Kidney glomerular epithelial cell (primary cell): Measurements from ENCODE around the gene PPP6R2.

Source experiments
- DNase-seq: peaks from one replicate; lab custom pipeline; 2025; lab: John Stamatoyannopoulos, UW

Gene PPP6R2

DNA sequence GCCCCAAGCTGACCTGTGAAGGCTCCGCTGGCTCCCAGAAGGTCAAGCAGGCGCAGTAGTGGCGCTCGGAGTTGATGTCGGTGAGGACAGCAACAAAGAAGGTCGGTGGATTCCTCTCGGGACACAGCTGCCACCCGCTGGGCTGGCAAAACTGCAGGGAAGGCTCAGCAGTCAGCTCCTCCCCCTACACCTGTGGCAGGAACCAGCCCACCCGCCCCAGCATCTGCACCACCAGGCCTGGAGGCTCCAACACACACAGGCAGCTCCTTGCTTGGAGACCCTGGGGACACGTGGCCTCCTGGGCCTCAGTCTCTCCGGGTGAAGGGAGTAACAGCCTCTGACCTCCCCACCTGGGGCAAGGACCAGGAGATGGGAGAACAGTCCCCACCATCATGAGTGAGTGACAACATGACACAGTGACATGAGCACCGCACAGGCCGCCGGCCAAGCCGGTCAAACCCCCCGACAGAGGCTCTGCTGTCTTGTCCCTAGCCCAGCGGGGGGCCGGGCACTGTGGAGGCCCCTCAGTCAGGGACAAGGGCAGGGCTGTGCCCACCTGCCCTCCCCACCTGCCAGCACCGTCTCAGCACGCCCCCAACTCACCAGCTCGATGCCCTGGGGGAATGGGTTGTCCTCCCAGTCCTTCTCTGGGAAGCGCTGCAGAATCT, 124.8 kb downstream of the PPP6R2 start:
- no peak for DNase-seq

DNA sequence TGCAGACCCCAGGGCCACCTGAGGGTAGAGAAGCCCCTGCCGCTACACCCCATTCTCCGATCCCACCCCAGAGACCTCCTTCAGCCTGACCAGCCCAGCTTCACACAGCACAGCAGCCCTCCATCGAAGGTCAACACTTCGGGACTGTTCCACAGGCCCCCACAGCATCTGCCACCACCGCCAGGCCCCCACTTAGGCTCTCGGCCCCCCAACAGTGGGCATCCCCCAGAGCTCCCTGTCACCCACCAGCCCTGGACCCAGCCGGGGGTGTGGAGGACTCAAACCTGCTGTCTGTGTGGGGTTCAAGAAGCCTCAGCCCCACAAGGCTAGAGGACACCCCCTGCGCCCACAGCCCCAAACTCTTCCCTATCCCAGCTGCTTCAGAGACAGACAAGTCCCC, 125.5 kb downstream of the PPP6R2 start:
- DNase-seq: no peak

DNA sequence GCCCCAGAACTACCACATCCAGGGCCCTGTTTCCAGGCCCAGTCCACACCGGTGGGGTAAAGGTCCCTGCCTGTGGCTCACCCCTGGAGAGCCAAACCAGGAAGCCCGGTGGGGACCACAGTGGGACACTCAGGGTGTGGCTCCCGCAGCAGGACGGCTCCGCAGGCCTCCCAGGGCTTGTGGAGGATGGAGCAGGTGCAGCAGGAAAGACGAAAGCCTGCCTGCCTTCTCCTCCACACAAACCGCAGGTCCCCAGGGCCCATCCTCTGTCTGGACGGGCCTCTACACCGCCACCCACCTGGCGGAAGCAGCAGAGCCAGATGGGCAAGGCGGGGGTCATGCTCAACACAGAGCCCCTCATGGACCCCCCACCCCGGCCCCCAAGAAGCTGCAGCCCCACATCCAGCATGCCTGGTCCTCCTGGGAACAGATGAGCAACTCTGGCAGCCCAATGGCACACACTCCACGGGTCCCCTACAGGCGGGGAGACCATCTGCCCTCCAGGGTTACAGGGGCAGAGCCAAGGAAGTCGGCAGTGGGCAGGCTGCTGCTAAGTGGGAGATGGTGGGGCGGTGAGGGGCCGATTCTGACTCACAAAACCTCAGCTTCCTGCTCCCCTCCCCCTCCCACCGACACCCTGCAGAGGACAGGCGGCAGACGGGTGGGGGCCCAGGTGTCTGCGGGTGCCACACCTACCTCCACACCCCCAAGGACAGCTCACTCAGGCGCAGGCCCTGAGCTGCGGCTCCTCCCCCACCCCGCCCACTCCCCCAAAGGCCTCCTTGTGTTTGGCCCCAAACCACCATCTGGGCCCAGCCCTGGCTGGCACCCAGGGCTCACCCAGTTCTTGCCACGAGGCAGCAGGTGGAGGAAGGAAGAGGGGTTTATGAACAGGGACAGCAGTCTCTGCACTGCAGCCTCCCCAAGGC, 126.5 kb downstream of the PPP6R2 start:
- no peak for DNase-seq

DNA sequence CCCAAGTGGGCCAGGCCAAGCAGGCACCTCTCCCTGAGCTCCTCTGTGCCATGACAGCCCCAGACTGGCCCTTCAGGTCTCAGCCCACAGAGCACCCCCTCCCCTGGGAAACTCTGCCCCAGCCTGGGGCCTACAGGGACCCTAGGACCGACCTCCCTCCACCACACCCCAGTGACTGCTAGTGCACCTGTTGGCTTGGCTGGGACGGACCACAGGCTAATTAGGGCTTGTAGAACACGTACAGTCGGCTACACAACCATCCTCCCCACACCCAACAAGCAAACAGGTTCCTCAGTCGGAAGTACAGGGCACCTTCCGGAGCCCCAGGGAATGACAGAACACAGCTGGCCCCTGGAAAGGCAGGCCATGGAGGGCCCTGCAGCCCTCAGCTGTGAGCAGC, 127.4 kb downstream of the PPP6R2 start:
- no peak for DNase-seq

DNA sequence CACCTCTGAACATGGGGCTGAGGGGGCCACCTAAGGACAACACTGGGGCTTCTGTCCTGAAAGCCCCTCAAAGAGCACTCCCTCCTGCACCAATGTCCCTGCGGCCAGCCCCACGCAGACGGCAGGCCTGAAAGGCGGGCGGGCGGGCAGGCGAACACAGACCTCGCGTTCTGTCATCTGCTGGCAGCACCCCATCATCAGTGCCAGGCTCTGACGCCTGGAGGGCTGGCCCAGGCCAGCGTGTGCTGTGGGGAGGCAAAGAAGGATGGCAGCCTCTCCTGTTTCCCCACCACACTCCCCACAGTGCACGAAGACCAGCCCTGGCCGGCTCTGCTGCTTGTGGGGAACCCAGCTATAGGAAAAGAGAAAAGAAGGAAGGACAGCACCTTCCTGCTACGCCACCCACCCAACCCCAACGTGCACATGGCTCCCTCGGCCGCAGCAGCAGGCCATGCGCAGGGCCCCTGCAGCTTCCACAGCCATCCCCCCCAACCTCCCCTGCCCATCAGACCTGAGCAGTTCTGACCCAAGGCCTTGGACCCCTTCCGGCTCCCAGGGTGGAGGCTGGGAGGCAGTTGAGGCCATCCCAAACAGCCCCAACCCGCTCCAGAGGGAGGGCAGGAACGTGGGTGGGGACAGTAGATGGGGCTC, 128.2 kb downstream of the PPP6R2 start:
- DNase-seq: no peak

DNA sequence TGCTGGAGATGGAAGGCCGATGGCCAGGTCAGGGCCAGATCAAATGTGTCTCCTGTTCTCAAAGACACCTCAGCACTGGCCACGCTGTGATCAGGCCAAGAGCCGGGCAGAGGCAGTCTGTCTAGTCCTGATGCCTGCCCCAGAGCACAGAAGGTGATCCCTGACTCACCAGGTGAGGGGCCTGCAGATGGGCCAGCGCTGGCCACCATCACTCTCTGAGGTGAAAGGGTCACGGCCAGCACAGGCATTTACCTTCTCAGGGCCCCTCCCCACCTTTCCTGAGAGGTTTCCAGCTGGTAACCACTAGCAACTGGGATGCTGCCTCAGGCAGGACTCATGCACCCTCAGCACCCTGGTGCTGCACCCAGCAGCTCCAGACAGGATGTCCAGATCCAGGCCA, 128.8 kb downstream of the PPP6R2 start:
- no peak for DNase-seq

DNA sequence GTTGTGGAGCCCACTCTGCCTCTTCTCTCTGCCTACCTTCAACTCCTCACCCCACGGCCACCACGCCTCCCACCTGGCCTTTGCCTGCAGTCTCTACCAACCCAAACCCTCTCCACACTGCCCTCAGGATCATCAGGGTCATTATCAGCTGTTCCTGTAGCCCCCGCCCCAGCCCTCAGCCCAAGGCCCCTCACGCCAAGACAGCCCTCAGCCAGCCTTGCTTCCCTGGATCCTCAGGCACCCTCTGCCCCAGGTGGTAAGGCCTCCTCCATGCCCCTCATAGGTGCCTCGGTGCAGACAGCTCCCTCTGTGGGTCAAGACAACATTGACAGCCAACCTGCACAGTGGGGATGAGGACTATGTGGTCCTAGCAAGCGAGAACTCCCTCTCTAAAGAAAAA, 130.0 kb downstream of the PPP6R2 start:
- no peak for DNase-seq

DNA sequence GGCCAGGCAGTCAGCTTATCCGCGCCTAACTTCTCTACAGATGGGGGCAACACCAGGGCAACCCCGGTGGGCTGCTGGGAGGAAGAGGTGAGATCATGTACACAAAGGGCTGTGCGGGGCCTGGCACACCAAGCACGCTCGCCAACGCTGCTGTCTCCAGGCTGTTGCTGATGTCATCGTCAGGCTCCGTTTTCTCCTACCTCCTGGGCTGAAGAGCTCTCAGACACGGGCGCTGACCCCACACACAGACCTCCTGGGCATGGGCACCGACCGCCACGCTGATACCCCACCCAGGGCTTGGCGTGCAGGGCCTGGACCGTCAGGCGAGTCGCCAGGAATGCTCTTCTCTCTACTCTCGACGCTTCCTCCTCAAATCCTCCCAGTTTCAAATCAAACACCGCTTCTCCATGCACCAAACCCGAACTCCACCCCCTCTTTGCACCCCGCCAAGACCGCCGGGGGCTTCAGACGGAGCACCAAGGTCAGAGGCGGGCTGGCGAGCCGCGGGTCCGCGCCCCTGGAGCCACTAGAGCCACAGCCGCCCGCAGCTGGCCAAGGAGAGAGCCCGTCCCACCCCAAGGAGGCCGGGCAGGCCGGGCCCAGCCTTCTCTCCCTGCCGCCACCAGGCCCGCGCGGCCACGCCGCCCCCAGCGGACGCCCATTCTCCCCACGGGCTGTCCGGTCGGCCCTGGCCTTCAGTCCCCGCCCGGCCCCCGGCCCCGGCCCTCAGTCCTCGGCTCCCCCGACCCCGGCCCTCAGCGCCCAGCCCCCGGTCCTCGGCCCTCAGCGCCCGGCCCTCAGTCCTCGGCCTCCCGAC, 130.9 kb downstream of the PPP6R2 start:
- DNase-seq: peak; percentile 24

DNA sequence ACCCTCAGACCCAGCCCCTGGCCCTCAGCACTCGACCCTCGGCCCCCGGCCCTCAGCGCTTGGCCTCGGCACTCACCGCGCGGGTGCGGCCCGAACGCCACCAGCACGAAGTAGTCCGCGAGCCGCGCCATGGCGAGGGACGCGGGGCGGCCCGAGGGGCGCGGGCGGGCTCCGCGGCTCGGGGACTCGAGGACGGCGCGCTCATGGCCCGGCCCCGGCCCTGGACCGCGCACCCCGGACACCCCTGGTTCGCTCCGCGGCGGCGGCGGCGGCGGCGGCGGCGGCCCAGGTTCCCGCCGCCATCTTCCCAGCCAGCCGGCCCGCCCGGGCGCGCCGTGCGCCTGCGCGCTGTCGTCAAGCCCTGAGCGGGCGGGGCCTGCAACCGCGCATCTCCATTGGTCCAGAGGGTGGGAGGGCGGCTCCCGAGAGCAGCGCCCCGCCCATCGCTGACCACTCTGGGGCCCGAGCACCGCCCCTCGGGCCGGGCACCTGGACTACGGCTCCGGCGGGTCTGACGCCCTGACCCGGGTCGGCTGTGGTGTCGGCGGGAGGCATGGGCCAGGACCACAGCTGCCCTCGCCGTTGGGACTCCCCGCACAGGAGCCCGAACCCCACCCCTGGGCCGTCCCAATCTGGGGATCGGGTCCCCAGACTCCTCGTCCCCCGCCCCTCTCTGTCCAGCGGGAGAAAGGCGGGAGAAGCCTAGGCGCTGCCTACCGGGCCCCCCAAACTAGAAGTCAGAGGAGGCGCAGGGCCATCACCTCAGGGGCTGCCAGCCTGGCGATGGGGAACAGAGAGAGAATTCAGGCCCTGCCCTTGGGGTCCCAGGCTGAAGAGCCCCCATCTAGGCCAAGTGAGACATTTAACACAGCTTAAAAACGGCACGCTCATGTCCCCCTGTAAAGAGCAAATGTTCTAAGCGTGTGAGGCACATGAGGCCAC, 131.9 kb downstream of the PPP6R2 start, which contains the start of gene SBF1:
SBF1 (minus strand) TSS at position 326 of the 942 bp plus-strand sequence; CDS start at position 131, 195 bp downstream.
- peak; percentile 83 for DNase-seq

DNA sequence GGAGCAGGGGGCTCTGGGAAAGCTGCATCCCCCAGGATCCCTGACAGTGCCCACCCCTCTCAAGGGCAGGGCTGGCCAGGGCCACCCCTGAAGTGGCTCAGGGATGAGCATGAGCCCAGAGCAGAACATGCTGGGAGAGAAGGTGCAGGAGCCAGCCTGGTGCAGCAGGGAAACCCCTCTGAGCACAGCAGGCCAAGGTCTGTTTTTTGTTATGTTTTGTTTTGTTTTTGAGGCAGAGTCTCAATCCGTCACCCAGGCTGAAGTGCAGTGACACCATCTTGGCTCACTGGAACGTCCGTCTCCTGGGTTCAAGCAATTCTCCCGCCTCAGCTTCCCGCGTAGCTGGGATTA, 132.5 kb downstream of the PPP6R2 start:
- DNase-seq: no peak

DNA sequence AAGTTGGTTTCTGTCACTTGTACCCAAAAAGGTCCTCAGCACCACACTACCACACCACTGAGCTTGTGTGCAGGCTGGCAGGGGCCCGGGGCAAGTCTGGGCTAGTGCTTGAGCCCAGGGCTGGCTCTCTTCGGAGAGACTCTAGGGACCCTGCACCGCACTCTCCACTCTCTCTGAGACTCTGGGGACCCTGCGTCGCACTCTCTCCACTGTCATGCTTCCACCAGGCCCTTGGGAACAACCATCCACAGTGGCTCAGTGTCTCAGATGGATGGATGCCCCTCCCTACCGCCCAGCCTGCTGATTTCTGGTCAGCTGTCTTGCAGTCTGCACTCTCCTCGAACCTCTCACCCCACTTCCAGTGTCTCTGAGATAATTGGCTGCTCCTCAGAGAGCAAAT, 133.7 kb downstream of the PPP6R2 start:
- DNase-seq: no peak

DNA sequence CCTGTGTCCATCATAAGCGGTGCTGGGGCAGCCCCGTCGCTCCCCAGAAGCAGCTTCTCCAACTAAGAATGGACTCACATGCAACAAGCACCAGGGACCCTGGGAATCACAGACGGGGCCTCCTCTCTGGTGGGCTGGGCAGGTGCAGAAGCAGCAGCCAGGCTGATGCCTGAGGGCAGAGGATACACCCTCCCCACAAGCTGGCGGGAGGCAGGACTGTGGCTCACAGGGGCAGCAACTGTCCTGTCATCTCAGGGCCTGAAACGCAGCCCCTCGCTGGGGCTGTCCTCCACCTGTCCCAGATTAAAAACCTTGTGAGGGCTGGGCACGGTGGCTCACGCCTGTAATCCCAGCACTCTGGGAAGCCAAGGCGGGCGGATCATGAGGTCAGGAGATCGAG, 134.8 kb downstream of the PPP6R2 start:
- DNase-seq: no peak

DNA sequence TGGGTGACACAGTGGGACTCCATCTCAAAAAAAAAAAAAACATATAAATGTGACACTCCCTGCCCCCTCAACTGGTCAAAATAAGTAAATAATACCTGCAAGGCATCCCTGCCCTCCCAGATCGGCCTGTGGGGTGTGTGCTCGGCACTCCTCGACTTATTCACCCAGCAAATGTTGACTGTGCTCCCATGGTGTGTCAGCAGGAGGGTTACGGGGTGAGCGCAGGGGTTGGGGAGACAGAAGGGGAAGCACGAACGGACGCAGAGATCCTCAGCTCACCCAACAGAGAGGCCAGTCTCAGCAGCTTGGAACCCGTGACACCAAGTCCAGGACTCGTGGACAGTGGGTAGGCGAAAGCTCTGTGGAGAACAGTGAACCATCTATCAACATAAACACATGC, 136.6 kb downstream of the PPP6R2 start:
- no peak for DNase-seq

DNA sequence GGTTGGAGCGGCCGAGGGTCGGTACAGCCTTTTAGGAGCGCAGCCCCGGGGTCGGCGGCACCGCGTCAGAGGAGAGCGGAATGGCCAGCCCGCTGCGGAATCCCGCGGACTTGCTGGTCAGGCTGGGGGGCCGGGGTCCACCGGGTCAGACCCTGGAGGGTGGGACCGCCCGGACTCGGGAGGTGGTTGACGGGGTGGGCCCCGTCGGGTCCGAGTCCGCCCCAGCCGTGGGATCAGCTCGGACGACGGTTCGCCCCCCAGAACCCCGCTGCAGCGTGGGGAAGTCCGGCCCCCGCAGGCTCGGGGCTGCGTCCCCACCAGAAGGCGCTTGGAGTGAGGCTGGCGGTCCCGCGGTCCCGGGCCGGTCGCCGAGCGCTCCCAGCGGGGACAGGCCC, 137.9 kb downstream of the PPP6R2 start:
- no peak for DNase-seq

DNA sequence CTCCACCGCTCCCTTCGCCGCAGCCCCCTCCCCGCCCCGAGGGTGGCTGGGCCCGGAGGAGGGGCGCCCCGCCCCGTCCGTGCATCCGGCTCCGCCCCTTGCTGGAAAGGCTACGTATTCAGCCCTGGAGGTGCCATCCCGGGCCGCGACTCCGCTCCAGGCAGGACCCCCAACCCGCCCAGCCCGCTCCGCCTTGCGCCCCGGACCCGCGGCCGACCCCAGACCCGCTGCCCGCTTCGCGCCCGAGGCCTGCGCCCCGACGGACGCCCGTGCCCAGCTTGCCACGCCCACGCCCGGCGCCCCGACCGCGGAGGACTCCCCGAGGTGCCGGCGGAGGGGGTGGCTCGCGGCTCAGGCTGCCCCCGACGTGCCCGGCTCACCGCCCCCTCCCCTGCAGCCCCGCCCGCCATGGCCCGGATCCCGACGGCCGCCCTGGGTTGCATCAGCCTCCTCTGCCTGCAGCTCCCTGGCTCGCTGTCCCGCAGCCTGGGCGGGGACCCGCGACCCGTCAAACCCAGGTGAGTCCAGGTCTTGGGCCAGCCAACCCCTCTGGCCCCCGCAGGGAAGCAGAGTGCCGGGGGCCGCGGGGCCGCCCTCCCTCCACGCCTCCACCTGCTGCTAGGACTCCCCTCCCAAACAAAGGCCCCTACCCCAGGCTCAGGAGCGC, 138.4 kb downstream of the PPP6R2 start, which contains the start of gene ADM2:
ADM2 (plus strand) TSS at position 104 of the 667 bp plus-strand sequence; CDS start at position 409, 305 bp downstream.
- no peak for DNase-seq

DNA sequence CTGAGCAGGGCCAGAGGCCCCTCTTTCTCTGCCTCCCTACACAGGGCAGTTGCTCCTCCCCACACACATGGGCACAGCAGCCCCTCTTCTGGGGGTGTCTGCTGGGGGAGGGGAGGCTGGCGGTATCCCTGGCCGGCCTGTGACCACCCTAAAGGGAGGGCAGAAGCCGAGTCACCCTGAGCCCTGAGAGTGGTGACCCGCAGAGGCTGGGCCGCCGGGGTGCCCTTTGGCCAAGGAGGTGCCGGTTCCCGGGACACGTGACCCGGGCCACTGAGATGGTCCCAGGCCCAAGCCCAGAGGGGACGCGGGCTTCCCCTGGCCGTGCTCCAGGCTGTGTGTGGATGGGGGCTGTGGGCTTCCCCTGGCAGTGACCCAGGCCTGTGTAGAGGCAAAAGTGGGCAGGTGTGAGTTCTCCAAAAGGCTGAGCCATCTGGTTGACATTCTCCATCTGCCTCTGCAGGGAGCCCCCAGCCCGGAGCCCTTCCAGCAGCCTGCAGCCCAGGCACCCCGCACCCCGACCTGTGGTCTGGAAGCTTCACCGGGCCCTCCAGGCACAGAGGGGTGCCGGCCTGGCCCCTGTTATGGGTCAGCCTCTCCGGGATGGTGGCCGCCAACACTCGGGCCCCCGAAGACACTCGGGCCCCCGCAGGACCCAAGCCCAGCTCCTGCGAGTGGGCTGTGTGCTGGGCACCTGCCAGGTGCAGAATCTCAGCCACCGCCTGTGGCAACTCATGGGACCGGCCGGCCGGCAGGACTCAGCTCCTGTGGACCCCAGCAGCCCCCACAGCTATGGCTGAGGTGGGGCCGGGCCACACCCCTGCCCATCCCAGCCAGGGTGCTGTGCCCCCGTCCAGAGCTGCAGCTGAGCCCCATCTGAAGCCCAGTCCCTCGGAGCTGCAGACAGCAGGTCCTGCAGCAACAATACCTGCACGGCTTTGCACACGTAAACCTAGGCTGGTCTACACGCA, 139.3 kb downstream of the PPP6R2 start:
- no peak for DNase-seq

DNA sequence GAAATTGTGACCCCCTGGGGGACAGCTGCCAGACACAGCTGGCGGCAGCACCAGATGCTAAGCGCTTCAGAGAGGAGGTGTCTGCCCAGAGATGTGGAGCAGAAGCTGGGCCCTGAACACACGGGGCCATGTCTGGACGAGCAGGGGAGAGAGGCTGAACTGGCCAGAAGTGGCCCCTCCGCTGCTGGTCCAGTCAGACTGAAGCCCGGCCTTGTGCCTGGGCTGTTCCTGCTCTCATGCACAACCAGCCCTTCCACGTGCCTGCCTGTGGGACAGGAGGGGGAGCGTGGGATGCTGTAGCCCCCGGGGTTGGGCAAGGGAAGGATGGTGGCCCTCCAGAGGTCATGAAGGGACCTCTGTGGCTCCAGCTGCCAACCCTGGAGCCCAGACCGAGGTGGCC, 140.0 kb downstream of the PPP6R2 start:
- DNase-seq: no peak

DNA sequence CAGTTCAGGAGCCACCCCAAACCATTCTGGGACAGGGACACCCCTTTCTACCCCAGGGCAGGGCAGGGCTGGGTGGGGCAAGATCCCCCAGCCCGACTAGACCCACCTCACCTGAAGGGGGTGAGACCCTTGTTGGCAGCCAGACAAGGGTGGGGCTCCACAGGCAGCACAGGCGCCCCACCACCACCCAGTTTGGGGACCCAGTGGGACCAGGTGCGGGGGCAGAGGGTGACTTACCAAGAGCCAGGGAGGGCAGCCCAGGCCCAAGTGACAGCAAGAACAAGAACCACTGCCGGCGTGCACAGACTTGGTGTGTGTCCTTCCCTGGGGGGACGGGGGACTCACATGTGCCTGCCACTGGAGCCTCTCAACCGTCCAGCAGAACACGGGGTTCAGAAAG, 140.4 kb downstream of the PPP6R2 start:
- no peak for DNase-seq
